A673 (cell line): ENCODE results near the gene SLC22A5. TPM values are rescaled to one million over a fixed set of nuclear protein-coding genes. Genes with fewer than 3 reads are reported as not detected.

Experiments used
- BruUV-seq: library from RNA; stranded (reverse); fragments of 400-500 nt; replicated peaks from 2 replicates; lab custom pipeline; 2021; lab: Mats Ljungman, UMichigan
- CTCF ChIA-PET: fragments of 300-600 bp; sonication (Branson Sonifier 250); formaldehyde crosslinking; loops from one replicate; lab custom pipeline; 2022; ENCODE audit warnings: antibody characterized with exemption; lab: Charles Lee
- POLR2A ChIA-PET: fragments of 300-600 bp; sonication (Branson Sonifier 250); formaldehyde crosslinking; loops from one replicate; lab custom pipeline; 2022; ENCODE audit warnings: antibody characterized with exemption; ENCODE audit not compliant: low non-redundant PET; lab: Charles Lee
- DNase-seq: peaks from one replicate; pipeline ENCODE4 v3.0.0-alpha.2; 2015; ENCODE audit warnings: low spot score
- H3K27ac ChIP-seq: fragments of 200-600 bp; sonication (generic); 2 replicates; pipeline ENCODE4 v1.5.1; 2016; ENCODE audit warnings: mixed run types, low read depth, mild to moderate bottlenecking, mixed read lengths, antibody characterized with exemption, low read length; ENCODE audit not compliant: poor library complexity, severe bottlenecking
- H3K27me3 ChIP-seq: fragments of 200-600 bp; sonication (generic); replicated peaks from 2 replicates; pipeline ENCODE4 v1.6.1; 2017; ENCODE audit warnings: mixed run types, low read depth, mild to moderate bottlenecking, mixed read lengths, antibody characterized with exemption, low read length; ENCODE audit not compliant: insufficient read depth, poor library complexity
- H3K36me3 ChIP-seq: fragments of 200-600 bp; sonication (generic); 2 replicates; pipeline ENCODE4 v1.6.1; 2016; ENCODE audit warnings: mixed run types, mild to moderate bottlenecking, mixed read lengths, antibody characterized with exemption, low read length; ENCODE audit not compliant: insufficient read depth, poor library complexity, severe bottlenecking
- H3K4me1 ChIP-seq: fragments of 200-600 bp; sonication (generic); 2 replicates; pipeline ENCODE4 v1.6.1; 2017; ENCODE audit warnings: mixed run types, mild to moderate bottlenecking, mixed read lengths, antibody characterized with exemption, low read length; ENCODE audit not compliant: insufficient read depth, poor library complexity, severe bottlenecking
- H3K4me3 ChIP-seq: fragments of 200-600 bp; sonication (generic); 2 replicates; pipeline ENCODE4 v1.5.1; 2016; ENCODE audit warnings: low read depth, mixed run types, mild to moderate bottlenecking, mixed read lengths, low read length; ENCODE audit not compliant: poor library complexity, severe bottlenecking
- H3K9me3 ChIP-seq: fragments of 200-600 bp; sonication (generic); 2 replicates; pipeline ENCODE4 v1.6.1; 2016; ENCODE audit warnings: mixed run types, low read depth, mild to moderate bottlenecking, mixed read lengths, antibody characterized with exemption, low read length; ENCODE audit not compliant: poor library complexity, severe bottlenecking
- EZH2 ChIP-seq: fragments of 200-600 bp; sonication (generic); IDR thresholded peaks from 2 replicates; pipeline ENCODE4 v1.6.1; 2017; ENCODE audit warnings: borderline replicate concordance, low read depth, mild to moderate bottlenecking, mixed read lengths, antibody characterized with exemption, low read length; ENCODE audit not compliant: poor library complexity, severe bottlenecking
- intact Hi-C: fragments of 100-400 bp; cut with micrococcal nuclease; formaldehyde crosslinking; loops from one replicate; pipeline ENCODE4 v1.10.0; 2022; ENCODE audit not compliant: unreplicated experiment
- total RNA-seq: library from RNA; stranded (reverse); gene quantifications from 2 replicates; pipeline ENCODE4 v1.2.3, GENCODE V29; 2021
- TF ChIP-seq, protein P1 (sequence below): fragments of 300-800, 200-600 bp; sonication (generic); conservative IDR thresholded peaks from 2 replicates; pipeline ENCODE4 v1.5.1; 2017; ENCODE audit warnings: low read depth, mild to moderate bottlenecking, antibody characterized with exemption, low read length, moderate library complexity, mixed read lengths

Gene SLC22A5
- total RNA-seq, 1 experiment from 2014 or later, result 3.0 TPM

DNA sequence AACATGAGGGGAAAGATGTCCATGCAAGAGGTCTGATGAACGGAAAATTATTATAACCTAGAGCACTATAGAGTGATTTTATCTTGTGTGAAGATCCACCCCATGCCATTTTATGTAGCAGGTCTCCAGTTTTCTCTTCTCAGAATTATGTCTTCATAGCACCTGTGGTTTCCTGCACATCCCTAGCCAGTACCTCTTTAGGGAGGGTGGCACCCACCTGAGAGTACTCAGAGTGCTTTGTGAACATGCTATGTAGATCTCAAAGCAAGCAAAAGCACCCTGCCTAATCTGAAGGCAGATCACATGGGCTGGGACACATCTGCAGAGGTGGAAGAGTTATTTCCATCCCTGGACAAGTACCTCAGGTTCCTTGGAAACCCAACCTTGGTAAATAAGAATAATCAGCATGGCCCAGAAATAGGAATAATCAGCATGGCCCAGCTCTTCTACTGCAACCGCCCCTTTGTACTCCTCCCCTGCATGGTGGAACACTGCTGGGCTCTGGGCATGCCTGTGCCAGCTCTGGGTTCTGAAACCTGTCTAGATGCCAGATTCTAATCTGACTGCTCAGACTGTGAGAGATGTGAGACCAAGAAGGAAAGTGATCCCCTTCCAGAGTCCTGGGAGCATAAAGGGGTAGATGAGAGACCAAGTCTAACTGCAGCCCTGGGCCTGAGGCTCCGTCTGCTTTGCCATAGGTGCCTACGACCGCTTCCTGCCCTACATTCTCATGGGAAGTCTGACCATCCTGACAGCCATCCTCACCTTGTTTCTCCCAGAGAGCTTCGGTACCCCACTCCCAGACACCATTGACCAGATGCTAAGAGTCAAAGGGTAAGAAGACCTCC is 23.7 kb downstream of the SLC22A5 start:
- Histone ChIP-seq H3K9me3 (no peaks in the 10 kb centered on the region), H3K27ac (no peak overlapping the region), H3K4me1 (no peaks in the 10 kb centered on the region), H3K27me3 (peaks cover 3% of the 10 kb centered on the region), H3K4me3 (no peak overlapping the region), H3K36me3 (no peaks in the 10 kb centered on the region)
- TF ChIP-seq EZH2, result no peak
- TF ChIP-seq, protein P1, sequence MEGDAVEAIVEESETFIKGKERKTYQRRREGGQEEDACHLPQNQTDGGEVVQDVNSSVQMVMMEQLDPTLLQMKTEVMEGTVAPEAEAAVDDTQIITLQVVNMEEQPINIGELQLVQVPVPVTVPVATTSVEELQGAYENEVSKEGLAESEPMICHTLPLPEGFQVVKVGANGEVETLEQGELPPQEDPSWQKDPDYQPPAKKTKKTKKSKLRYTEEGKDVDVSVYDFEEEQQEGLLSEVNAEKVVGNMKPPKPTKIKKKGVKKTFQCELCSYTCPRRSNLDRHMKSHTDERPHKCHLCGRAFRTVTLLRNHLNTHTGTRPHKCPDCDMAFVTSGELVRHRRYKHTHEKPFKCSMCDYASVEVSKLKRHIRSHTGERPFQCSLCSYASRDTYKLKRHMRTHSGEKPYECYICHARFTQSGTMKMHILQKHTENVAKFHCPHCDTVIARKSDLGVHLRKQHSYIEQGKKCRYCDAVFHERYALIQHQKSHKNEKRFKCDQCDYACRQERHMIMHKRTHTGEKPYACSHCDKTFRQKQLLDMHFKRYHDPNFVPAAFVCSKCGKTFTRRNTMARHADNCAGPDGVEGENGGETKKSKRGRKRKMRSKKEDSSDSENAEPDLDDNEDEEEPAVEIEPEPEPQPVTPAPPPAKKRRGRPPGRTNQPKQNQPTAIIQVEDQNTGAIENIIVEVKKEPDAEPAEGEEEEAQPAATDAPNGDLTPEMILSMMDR, result no peak
- no TSS peak for BruUV-seq
- ChIA-PET CTCF (no interaction called here), POLR2A (no interaction called here)
- no peak for DNase-seq
- intact Hi-C loops, result no loop called here

DNA sequence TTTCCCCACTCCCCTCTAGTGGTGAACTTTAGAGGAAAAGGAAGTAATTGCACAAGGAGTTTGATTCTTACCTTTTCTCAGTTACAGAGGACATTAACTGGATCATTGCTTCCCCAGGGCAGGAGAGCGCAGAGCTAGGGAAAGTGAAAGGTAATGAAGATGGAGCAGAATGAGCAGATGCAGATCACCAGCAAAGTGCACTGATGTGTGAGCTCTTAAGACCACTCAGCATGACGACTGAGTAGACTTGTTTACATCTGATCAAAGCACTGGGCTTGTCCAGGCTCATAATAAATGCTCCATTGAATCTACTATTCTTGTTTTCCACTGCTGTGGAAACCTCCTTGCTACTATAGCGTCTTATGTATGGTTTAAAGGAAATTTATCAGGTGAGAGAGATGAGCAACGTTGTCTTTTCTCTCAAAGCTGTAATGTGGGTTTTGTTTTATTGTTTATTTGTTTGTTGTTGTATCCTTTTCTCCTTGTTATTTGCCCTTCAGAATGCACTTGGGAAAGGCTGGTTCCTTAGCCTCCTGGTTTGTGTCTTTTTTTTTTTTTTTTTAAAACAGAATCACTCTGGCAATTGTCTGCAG is 25.3 kb downstream of the SLC22A5 start:
- ChIA-PET POLR2A (no interaction called here), CTCF (no interaction called here)

DNA sequence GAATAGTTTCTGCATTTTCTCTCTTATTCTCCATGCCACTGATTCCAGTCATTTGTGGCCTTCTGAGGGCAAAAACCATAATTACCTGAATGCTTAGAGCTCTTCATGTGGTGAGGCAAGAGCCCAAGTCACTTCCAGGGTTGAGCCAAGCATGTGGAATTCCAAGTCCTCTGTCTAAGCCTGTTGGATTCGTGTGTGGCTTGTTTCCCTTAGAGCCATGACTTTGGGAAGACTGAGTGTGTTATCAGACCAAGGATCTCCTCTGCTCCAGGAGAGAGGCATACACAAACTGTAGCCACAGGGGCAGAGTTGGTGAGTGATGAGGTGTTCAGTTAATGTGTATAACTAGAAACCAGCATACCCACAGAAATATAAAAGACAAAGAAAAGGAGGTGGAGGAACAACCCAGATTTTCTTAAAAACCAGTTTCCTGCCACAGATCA is 27.1 kb downstream of the SLC22A5 start:
- peaks cover 3% of the 10 kb centered on the region for H3K27me3 ChIP-seq
- CTCF ChIA-PET, result no interaction called here
- H3K9me3 ChIP-seq, result no peaks in the 10 kb centered on the region
- POLR2A ChIA-PET, result no interaction called here
- TF ChIP-seq, protein P1, result no peak
- no peak for TF ChIP-seq EZH2
- H3K36me3 ChIP-seq, result no peaks in the 10 kb centered on the region
- no TSS peak for BruUV-seq
- no peak overlapping the region for H3K27ac ChIP-seq
- no peak overlapping the region for H3K4me3 ChIP-seq
- H3K4me1 ChIP-seq, result no peaks in the 10 kb centered on the region
- intact Hi-C loops, result no loop called here
- no peak for DNase-seq

More for the DNA sequence above, 25.3 kb downstream of the SLC22A5 start:
- intact Hi-C loops, result no loop called here
- Histone ChIP-seq H3K9me3 (no peaks in the 10 kb centered on the region), H3K4me3 (no peak overlapping the region), H3K4me1 (no peaks in the 10 kb centered on the region), H3K27ac (no peak overlapping the region), H3K36me3 (no peaks in the 10 kb centered on the region), H3K27me3 (peaks cover 3% of the 10 kb centered on the region)
- TF ChIP-seq, protein P1, result no peak
- no peak for TF ChIP-seq EZH2
- no peak for DNase-seq
- BruUV-seq, result no TSS peak
